A549 (cell line): ENCODE measurements around the gene TMEM213.

ENCODE experiments used
- BHLHE40 ChIP-seq: IDR thresholded peaks from 2 replicates; pipeline ENCODE4 v1.6.1; 2012; ENCODE audit warnings: low read depth, low read length, inconsistent platforms
- CHD2 ChIP-seq: fragments of 150-350 bp; IDR thresholded peaks from 2 replicates; pipeline ENCODE4 v1.6.1; 2014; ENCODE audit warnings: low read length; ENCODE audit not compliant: partially characterized antibody
- EP300 ChIP-seq, 2 experiments: fragments of >200 bp; sonication (Bioruptor Twin); formaldehyde crosslinking; IDR thresholded peaks; 2 replicates in 1 of 2; 3 replicates in 1 of 2; pipeline ENCODE4 v1.6.1; 2016 to 2017
- ESRRA ChIP-seq: fragments of 150-350 bp; IDR thresholded peaks from 2 replicates; pipeline ENCODE4 v1.6.1; 2014; ENCODE audit warnings: mild to moderate bottlenecking, low read length, borderline replicate concordance
- FOSL2 ChIP-seq, 2 experiments: fragments of 450-650 bp in 1 of 2; fragments of >200 bp in 1 of 2; sonication (Bioruptor Twin) in 1 of 2; formaldehyde crosslinking; IDR thresholded peaks; 2 replicates each; pipeline versions ENCODE4 v1.5.0 to v1.6.1; 2016 to 2020; ENCODE audit warnings: mild to moderate bottlenecking in 1 of 2, moderate library complexity in 1 of 2
- MAFK ChIP-seq: fragments of 450-650 bp; IDR thresholded peaks from 2 replicates; pipeline ENCODE4 v1.6.1; 2014; ENCODE audit not compliant: partially characterized antibody
- NFE2L2 ChIP-seq: fragments of 150-350 bp; conservative IDR thresholded peaks from 2 replicates; pipeline ENCODE4 v1.6.1; 2014; ENCODE audit warnings: low read length
- NR3C1 ChIP-seq: fragments of >200 bp; sonication (Bioruptor Twin); formaldehyde crosslinking; IDR thresholded peaks from 3 replicates; pipeline ENCODE4 v1.6.1; 2017
- POLR2A ChIP-seq: IDR thresholded peaks from 2 replicates; pipeline ENCODE4 v1.6.1; 2012; ENCODE audit warnings: mild to moderate bottlenecking, low read length
- POLR2AphosphoS2 ChIP-seq: conservative IDR thresholded peaks from 2 replicates; pipeline ENCODE4 v1.6.1; 2012; ENCODE audit warnings: low read length, improper control_type of control experiment, inconsistent platforms
- ZC3H11A ChIP-seq: fragments of 450-650 bp; IDR thresholded peaks from 2 replicates; pipeline ENCODE4 v1.6.1; 2014; ENCODE audit warnings: antibody characterized with exemption, mild to moderate bottlenecking
- TF ChIP-seq, protein P1 (sequence below): IDR thresholded peaks from 2 replicates; pipeline ENCODE4 v1.6.1; 2012
- TF ChIP-seq, protein P2 (sequence below): fragments of >200 bp; sonication (Bioruptor Twin); formaldehyde crosslinking; IDR thresholded peaks from 3 replicates; pipeline ENCODE4 v1.5.1; 2016

DNA sequence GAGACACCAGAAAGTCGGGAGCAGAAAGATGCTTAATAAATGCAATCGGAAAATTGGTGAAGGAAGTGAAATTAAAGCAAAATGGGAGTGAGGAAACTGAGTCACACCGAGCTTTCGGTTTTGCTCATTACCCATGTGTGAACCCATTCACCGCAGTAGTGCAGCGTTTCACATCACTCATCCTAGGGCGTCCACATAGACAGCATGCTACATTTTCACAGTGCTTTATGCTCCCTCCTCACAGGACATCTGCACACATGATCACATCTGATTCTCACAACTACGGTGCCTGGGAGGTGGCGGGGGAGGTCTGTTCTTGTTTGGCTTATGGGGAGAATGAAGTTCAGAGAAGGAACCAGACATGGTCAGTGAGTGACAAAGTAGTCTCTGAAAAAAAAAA is 36.8 kb downstream of the TMEM213 start:
- TF ChIP-seq BHLHE40 (no peak), ESRRA (no peak), POLR2AphosphoS2 (no peak), NFE2L2 (no peak), MAFK (no peak), NR3C1 (no peak), FOSL2 (IDR thresholded peaks at IDR 0.05) (no peak), FOSL2 (CRISPR knock-in tag; IDR thresholded peaks at IDR 0.05) (no peak), CHD2 (no peak), EP300 (IDR thresholded peaks at IDR 0.05) (no peak), POLR2A (no peak), ZC3H11A (no peak)
- TF ChIP-seq, protein P1, sequence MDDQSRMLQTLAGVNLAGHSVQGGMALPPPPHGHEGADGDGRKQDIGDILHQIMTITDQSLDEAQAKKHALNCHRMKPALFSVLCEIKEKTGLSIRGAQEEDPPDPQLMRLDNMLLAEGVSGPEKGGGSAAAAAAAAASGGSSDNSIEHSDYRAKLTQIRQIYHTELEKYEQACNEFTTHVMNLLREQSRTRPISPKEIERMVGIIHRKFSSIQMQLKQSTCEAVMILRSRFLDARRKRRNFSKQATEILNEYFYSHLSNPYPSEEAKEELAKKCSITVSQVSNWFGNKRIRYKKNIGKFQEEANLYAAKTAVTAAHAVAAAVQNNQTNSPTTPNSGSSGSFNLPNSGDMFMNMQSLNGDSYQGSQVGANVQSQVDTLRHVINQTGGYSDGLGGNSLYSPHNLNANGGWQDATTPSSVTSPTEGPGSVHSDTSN: no peak
- TF ChIP-seq, protein P2, sequence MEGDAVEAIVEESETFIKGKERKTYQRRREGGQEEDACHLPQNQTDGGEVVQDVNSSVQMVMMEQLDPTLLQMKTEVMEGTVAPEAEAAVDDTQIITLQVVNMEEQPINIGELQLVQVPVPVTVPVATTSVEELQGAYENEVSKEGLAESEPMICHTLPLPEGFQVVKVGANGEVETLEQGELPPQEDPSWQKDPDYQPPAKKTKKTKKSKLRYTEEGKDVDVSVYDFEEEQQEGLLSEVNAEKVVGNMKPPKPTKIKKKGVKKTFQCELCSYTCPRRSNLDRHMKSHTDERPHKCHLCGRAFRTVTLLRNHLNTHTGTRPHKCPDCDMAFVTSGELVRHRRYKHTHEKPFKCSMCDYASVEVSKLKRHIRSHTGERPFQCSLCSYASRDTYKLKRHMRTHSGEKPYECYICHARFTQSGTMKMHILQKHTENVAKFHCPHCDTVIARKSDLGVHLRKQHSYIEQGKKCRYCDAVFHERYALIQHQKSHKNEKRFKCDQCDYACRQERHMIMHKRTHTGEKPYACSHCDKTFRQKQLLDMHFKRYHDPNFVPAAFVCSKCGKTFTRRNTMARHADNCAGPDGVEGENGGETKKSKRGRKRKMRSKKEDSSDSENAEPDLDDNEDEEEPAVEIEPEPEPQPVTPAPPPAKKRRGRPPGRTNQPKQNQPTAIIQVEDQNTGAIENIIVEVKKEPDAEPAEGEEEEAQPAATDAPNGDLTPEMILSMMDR: no peak
